ENCODE measurements around the gene INSM1.
"Not testable (repeated sequence)": the region's sequence is repeated elsewhere in the genome, so short reads cannot be mapped to it uniquely, and the experiment has no call there.

INSM1 gene

GRCh38 chr20:20367575-20368417 is at the start of gene INSM1:
INSM1 (plus strand) TSS chr20:20368104; CDS start chr20:20368268, 164 bp downstream.
- DNase-seq (ENCODE audit: extremely low read depth in 1 of 2, low read depth in 1 of 2): no peak

- DNase-seq (ENCODE audit: extremely low read depth in 1 of 2, low read depth in 1 of 2): no peak
Observed at GRCh38 chr20:20318365-20319161, 49.3 kb upstream of the INSM1 start.

- DNase-seq (ENCODE audit: extremely low read depth in 1 of 2, low read depth in 1 of 2): no peak
Observed at GRCh38 chr20:20321134-20321533, 46.8 kb upstream of the INSM1 start.

GRCh38 chr20:20321917-20322316 is 46.0 kb upstream of the INSM1 start:
- no peak for DNase-seq (ENCODE audit: extremely low read depth in 1 of 2, low read depth in 1 of 2)

GRCh38 chr20:20322912-20323311 is 45.0 kb upstream of the INSM1 start:
- no peak for DNase-seq (ENCODE audit: extremely low read depth in 1 of 2, low read depth in 1 of 2)

GRCh38 chr20:20327746-20328145 is 40.2 kb upstream of the INSM1 start:
- DNase-seq (ENCODE audit: extremely low read depth in 1 of 2, low read depth in 1 of 2): no peak

DNA sequence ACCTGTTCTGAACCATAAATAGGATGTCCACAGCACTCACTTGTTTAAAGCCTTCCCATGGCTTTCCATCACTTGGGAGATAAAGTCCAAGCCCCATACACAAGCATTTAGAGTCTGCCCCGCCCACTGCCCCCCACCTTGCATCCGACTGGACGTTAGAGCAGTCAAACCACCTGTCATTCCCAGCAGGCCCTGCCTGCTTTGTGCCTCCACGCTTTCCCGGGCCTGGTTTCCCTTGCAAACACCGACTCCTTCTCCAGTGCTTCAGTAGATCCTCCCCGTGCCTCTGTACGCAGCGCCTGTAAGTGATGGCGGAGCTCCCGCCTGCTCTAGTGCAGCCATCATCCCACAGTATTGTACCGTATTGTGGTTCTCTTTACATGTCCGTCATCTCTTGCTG is 38.3 kb upstream of the INSM1 start:
- no peak for DNase-seq (ENCODE audit: extremely low read depth in 1 of 2, low read depth in 1 of 2)

GRCh38 chr20:20331156-20331555 is 36.7 kb upstream of the INSM1 start:
- no peak for DNase-seq (ENCODE audit: extremely low read depth in 1 of 2, low read depth in 1 of 2)

GRCh38 chr20:20331817-20332216 is 36.1 kb upstream of the INSM1 start:
- DNase-seq (ENCODE audit: extremely low read depth in 1 of 2, low read depth in 1 of 2): no peak

DNA sequence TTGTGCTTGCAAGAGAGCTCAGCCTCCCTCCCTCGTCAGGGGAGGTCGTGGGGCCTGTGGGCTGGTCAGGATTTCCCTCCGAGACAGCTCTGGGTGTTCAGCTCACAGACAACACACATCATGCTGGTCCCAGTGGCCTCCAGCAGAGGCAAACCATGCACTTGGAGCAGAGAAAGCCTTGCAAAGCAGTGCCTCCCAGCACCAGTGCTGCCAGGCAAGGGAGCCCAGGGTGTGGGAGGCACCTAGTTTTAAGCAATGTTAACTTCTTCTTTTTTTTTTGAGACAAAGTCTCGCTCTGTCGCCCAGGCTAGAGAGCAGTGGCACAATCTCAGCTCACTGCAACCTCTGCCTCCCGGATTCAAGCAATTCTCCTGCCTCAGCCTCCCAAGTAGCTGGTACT is 34.0 kb upstream of the INSM1 start:
- DNase-seq (ENCODE audit: extremely low read depth in 1 of 2, low read depth in 1 of 2): no peak

DNA sequence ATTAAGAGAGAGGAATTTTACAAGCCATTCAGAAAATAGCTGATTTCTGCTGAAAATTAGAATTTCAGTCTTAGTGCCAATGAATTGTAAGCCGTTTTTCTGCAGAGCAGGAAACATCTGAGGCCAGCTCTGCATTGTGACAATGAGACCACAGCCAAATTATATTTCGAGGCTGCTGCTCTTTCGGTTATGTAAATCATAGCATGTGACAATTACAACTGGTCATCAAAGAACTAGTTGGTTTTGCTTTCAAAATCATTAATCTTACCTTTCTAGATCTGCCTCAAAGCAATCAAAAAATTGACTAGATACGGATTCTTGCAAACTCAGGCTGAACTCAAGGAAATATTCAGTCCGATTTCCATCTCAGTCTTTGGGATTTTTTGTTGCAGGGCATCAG is 33.4 kb upstream of the INSM1 start:
- no peak for DNase-seq (ENCODE audit: extremely low read depth in 1 of 2, low read depth in 1 of 2)

DNA sequence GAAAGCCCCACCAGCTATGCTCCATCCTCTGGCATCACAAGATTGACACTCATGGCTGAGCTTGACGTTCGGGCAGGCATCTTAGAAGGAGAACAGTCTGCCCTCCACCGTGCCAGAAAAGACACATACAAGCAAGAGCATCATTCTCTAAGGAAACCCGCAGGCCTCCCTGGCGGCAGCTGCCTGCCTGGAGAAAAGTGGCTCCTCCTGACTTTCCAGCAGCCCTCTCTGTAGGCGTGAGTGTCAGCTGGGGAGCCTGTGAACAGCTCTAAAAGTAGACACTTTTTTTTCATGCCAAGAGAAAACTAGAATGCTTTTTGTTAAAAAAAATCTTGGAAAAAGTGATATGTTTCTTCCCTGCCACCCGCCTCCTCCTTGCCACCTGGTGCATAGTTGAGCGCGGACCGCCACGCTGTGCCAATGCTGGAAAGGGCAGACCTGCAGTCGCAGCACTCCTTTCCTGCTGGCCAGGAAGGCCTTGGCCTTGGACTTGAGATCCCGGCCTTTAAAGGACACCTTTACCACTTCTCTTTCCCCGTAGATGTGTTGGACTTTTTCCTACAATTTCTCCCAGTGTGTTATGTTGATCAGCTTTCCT is 29.7 kb upstream of the INSM1 start:
- DNase-seq (ENCODE audit: extremely low read depth in 1 of 2, low read depth in 1 of 2): no peak

- DNase-seq (ENCODE audit: extremely low read depth in 1 of 2, low read depth in 1 of 2): no peak
Observed at GRCh38 chr20:20340443-20340842, 27.5 kb upstream of the INSM1 start.

GRCh38 chr20:20341371-20341770 is 26.5 kb upstream of the INSM1 start:
- DNase-seq (ENCODE audit: extremely low read depth in 1 of 2, low read depth in 1 of 2): no peak

- no peak for DNase-seq (ENCODE audit: extremely low read depth in 1 of 2, low read depth in 1 of 2)
Observed at GRCh38 chr20:20342066-20342465, 25.8 kb upstream of the INSM1 start.

DNA sequence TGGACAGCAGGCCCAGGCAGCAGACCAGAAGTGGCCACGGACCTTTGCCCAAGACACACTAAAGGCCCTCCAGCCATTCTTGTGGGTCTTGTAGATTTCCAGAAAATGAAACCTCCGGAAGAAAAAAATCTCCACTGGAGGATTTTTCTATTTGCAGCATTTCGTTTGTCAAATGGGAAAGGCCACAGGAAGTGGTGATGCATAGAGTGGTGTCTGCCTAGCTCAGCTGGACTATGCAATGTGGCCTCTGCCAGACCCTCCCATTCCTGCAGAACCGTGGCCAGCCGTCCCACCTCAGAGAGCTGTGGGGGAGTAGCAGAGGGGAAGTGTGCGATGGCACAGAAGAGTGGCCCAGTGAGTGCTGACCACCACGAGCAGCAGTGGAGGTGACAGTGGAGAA is 24.0 kb upstream of the INSM1 start:
- DNase-seq (ENCODE audit: extremely low read depth in 1 of 2, low read depth in 1 of 2): no peak

- no peak for DNase-seq (ENCODE audit: extremely low read depth in 1 of 2, low read depth in 1 of 2)
Observed at GRCh38 chr20:20344476-20344875, 23.4 kb upstream of the INSM1 start.

- DNase-seq (ENCODE audit: extremely low read depth in 1 of 2, low read depth in 1 of 2): no peak
Observed at GRCh38 chr20:20353576-20353975, 14.3 kb upstream of the INSM1 start.

DNA sequence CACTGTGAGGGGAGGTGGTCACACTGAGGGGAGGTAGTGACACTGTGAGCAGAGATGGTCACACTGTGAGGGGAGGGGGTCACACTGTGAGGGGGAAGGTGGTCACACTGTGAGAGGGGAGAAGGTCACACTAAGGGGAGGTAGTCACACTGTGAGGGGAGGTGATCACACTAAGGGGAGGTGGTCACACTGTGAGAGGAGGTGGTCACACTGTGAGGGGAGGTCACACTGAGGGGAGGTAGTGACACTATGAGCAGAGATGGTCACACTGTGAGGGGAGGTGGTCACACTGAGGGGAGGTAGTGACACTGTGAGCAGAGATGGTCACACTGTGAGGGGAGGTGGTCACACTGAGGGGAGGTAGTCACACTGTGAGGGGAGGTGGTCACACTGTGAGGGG is 12.4 kb upstream of the INSM1 start:
- not testable (repeated sequence) for DNase-seq (ENCODE audit: extremely low read depth in 1 of 2, low read depth in 1 of 2)

- no peak for DNase-seq (ENCODE audit: extremely low read depth in 1 of 2, low read depth in 1 of 2)
Observed at GRCh38 chr20:20358801-20359200, 9.1 kb upstream of the INSM1 start.

DNA sequence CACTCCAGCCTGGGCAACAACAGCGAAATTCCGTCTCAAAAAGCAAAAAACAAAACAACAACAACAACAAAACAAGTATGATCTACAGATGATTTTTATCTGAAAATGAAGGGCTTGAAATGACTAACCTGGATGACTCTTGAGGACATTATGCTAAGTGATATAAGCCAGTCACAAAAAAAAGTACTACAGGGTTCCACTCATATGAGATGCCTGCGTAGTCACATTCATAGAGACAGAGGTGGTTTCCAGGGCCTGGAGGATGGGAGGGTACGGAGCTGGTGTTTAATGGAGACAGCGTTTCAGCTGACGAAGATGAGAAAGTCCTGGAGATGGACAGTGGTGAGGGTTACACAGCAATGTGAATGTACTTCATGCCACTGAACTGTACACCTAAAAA is 8.3 kb upstream of the INSM1 start:
- DNase-seq (ENCODE audit: extremely low read depth in 1 of 2, low read depth in 1 of 2): no peak

GRCh38 chr20:20360464-20360863 is 7.4 kb upstream of the INSM1 start:
- no peak for DNase-seq (ENCODE audit: extremely low read depth in 1 of 2, low read depth in 1 of 2)
